UCSD-AML1 (cell line): ENCODE results near the gene FBXO47.
"Not testable (repeated sequence)": the region's sequence is repeated elsewhere in the genome, so short reads cannot be mapped to it uniquely, and the experiment has no call there.

Experiments used
- DNase-seq: peaks from one replicate; lab custom pipeline; 2025; ENCODE audit not compliant: unreplicated experiment; lab: John Stamatoyannopoulos, UW

Gene FBXO47

DNA sequence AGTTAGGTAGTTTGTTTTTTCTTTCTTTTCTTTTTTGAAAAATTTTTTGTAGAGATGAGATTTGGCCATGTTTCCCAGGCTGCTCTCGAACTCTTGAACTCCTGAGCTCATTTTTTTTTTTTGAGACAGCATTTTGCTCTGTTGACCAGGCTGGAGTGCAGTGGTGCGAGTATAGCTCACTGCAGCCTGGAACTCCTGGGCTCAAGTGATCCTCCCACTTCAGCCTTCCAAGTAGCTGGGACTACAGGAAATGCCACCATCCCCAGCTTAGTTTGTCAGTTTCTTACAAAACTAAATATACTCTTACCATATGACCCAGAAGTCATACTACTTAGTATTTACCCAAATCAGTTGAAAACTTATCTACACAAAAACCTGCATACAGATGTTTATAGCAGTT lies 14.4 kb upstream of the FBXO47 start:
- no peak for DNase-seq

DNA sequence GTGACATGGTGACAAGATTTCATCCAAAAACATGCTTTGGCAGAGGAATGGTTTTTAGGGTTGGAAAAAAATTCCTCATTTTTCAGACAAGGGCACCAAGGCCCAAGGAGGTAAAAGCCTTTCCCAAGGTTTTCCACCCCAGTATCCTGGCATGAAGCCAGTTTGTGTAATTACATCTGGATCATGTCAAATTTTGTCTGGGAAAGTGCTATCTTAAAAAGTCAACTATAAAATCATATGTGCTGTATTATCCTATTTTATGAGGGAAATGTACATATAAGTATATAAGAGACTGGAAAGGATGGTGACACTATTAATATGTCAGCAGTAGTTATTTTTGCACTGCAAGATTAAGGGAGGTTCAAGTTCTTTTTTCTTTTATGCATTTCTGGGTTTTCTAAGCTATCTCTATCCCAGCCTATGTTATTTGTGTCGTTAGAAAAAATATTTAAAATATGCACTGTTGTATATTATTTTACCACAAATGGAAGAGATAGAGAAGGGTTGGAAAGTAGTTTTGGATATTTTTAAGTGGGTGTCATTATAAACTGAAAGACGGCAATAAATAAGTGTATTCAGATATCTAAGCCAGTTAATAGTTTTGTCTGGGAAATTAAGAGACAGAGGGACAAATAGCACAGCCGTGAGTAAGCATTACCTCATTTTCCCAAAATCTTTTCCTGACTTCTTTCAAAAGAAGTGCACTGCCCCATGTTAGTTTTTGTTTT lies 13.5 kb upstream of the FBXO47 start:
- DNase-seq, result no peak

- DNase-seq, result no peak
These were observed 11.0 kb upstream of the FBXO47 start for GRCh38 chr17:38978180-38978579.

DNA sequence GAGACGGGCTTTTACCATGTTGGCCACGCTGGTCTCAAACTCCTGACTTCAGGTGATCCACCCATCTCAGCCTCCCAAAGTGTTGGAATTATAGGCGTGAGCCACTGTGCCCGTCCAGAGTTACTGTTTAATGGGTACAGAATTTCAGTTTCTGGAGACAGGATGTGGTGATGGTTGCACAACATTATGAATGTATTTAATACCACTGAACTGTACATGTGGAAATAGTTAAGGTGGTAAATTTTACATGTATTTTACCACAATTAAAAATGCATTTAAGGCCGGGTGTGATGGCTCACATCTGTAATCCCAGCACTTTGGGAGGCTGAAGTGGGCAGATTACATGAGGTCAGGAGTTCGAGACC lies 9.0 kb upstream of the FBXO47 start:
- DNase-seq, result not testable (repeated sequence)

DNA sequence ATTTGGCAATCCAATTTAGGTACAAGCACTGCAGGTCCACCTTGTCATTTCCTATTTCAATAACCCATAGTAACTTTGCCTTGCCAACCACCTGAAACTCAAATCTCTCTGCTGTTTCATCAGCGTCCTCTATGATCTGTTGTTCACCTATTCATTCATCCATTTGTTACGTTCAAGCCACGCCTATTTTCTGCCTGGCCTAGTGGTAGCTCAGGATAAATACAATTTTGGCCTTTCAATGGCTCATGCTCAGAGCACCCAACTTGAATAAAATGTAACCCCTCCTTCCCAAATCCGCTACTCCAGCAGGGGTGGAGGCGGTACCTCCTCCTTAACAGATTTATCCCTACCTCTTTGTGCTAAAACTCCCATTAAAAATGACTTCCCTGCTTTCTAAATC lies 3.6 kb upstream of the FBXO47 start:
- no peak for DNase-seq

- no peak for DNase-seq
These were observed 2.9 kb upstream of the FBXO47 start for GRCh38 chr17:38970128-38970527.

GRCh38 chr17:38969281-38969680 lies 2.1 kb upstream of the FBXO47 start:
- no peak for DNase-seq

DNA sequence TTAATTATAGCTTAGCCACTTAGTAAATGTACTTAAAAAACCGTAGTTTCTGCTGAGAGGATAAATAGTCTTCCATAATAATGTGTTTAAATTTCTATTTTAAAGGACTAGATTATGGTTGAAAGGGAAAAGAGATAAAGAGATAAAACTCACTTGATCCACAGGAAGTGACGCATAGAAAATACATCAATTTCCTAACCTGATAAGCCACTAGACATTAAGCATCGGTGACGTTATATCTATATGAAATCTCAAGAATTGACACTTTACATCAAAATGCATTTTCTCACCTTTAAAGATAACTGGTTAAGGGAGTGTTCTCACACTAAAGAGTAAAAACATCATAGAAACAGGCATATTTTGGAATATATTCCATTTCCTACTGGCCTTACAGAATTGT lies 5.8 kb downstream of the FBXO47 start:
- no peak for DNase-seq

GRCh38 chr17:38960402-38960801 lies 6.8 kb downstream of the FBXO47 start:
- DNase-seq, result no peak

DNA sequence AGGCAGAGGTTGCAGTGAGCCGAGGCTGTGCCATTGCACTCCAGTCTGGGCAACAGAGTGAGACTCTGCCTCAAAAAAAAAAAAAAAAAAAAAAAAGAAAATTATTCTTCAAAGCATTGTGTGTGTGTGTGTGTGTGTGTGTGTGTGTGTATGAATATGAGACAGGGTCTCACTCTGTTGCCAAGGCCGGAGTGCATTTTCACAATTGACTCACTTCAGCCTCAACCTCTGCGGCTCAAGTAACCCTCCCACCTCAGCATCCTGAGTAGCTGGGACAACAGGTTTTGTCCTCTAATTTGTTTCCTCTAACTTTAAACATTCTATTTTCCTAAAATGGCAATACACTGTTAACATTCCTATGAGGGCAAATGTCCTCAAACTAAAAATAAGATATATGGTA lies 7.7 kb downstream of the FBXO47 start:
- DNase-seq, result no peak

GRCh38 chr17:38958756-38959155 lies 8.4 kb downstream of the FBXO47 start:
- DNase-seq, result no peak

DNA sequence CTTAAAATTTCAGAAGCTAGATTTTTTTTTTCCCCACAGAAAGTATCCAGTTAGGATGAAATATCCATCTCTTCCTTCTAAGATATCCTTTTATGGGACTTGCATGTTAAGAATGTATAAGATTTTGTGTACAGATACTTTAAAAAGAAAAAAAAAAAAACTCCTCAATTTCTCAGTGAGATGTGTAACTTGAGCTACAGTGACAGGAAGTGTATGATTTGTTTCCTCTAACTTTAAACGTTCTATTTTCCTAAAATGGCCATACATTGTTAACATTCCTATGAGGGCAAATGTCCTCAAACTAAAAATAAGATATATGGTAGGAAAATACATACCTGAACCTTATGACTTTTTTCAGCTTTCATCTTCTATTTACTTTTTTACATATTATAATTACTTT lies 8.9 kb downstream of the FBXO47 start:
- no peak for DNase-seq

GRCh38 chr17:38953800-38954199 lies 13.4 kb downstream of the FBXO47 start:
- DNase-seq, result not testable (repeated sequence)

DNA sequence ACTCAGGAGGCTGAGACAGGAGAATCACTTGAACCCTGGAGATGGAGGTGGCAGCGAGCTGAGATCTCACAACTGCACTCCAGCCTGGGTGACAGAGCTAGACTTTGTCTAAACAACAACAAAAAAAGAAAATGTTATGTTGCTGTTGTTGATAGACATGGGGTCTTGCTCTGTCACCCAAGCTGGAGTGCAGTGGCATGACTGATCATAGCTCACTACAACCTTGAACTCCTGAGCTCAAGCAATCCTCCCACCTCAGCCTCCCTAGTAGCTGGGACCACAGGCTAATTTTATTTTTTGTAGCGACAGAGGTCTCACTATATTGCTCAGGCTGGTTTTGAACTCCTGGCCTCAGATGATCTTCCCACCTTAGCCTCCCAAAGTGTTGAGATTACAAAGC lies 20.0 kb downstream of the FBXO47 start:
- DNase-seq, result no peak

GRCh38 chr17:38943607-38944006 lies 23.6 kb downstream of the FBXO47 start:
- DNase-seq, result no peak

DNA sequence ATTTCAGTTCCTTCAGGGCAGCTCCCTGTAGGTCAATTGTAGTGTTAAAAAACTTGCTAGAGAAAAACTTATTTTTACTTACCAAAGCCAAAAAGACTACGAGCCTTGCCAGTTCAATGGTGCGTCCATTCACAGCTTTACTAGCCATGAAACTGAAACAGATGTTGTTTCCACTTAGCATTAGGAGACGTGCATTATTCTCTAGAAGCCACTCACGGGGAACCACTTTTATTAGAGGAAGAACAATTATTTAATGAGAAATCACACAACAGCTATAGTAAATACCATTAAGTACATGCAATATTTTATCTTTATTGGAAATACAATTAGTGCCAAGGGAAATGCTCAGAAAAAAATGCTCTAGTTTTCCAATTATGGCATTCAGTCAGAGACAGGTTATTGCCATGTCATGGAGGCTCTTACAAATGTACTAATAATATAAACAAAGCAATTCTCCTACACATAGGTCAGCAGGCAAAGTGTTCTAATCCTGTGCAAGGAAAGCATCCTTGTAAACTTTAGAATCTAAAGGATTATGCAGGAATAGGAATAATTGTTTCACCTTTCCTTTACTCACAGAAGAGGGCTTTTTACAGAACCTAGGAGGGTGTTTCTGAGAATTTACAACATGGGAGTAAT lies 24.4 kb downstream of the FBXO47 start:
- DNase-seq, result no peak

DNA sequence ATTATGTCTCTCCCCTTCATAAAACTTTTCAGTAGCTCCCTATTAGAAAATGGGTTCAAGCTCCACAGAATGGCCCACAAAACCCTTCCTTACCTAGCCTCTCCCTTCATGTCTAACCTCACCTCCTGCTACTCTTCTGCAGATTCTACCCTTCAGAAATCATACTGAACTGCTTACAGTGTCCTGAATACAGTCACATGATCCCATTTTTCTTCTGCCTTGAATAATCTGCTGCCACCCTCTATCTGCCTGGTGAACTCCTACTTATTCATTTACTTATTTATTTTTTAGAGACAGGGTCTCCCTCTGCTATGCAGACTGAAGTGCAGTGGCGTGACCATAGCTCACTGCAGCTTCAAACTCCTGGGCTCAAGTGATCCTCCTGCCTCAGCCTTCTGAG lies 26.8 kb downstream of the FBXO47 start:
- DNase-seq, result no peak

DNA sequence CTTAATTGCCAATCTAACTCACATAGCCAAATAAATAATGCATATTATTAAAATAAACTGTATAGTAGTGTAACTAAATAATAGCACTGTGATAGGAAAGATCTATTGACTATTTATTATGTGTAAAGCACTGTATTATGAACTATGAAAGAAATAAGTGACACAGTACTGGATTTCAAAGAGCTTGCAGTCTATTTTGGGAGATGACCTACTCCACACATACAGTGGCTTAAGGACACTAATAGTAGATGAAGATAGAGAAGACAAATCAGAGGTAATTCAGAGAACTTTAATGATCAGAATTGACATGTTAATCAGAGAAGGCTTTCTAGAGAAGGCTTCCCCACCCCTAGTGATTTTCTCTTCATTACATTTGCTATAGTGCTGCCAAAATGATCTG lies 27.2 kb downstream of the FBXO47 start:
- DNase-seq, result no peak

- DNase-seq, result not testable (repeated sequence)
These were observed 33.2 kb downstream of the FBXO47 start for GRCh38 chr17:38933962-38934361.

- not testable (repeated sequence) for DNase-seq
These were observed 36.4 kb downstream of the FBXO47 start for GRCh38 chr17:38930782-38931181.

DNA sequence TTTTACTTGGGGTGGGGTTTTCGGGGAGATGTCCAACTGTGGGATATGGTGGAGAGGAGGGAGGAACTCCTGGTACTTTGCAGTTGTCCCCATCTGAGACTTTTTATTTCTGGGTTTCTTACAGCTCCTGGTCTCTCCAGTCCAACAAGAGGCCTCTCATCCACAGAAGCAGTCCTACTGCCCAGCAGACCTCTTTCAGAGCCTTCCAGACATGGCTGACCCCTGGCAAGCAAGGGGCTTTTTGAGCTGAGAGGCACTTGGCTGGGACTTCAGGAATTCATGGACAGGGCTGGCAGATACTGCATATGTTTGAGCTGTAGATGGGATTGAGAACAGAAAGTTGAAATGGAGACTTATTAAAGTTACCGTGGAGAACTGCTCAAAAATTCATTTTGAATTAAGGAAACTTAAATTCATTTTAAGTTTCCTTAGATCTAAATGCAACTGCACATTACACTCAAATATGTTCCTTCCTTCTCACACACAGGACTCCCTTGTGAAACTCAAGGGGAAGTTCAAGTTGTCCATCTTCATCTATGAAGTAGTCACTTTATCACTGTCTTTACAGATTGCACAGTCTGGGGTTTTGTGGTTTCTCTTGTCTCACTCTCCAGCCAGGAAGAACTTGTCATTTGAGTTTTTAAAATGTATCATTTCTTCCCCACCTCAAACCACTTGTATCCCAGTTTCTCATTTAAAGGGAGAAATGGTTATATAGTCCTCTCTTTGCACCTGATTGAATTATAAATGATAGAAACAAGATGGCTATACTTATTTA lies 40.7 kb downstream of the FBXO47 start:
- no peak for DNase-seq
